ENCODE data around the gene DYNLT1.

DNA sequence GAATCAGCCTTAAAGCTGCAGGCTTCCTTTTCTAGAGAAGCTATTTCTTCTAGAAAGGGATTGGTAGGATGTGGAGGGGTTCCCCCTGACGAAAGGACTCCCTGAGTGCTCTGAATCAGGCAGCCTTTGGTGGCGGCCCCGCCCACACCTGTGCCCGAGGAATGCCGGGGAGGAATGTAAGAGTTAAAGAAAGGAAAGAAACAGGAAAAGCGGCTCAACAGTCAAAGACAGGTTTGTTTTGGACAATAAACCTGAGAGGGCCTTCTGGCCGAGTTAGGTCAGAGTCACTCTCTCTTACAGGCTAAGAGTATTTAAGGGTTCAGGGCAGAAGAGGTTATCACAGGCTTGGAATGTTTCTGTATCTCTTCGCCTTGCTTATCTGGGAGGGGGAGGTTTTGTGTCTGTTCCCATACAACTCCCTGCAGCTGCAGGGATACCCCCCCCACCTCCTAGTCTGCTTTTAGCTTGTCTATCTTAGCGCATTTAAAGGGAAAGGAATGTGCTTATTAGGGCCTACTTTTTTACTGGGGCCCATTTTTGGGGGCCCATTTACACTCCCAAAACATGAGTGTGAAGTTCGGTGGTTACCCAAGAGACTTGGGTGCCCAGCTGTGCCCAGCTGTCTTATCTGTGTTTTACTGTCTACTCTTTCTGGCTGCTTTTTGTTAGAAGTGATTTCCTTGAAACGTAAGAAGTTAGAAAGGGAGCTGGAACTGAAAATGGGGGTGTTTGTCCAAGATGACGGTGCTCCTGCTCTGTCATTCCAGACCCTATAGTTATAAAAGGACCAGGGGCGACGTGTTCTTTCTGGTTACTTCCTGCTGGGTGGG, 32.8 kb downstream of the DYNLT1 start:
- TF ChIP-seq, protein P1, sequence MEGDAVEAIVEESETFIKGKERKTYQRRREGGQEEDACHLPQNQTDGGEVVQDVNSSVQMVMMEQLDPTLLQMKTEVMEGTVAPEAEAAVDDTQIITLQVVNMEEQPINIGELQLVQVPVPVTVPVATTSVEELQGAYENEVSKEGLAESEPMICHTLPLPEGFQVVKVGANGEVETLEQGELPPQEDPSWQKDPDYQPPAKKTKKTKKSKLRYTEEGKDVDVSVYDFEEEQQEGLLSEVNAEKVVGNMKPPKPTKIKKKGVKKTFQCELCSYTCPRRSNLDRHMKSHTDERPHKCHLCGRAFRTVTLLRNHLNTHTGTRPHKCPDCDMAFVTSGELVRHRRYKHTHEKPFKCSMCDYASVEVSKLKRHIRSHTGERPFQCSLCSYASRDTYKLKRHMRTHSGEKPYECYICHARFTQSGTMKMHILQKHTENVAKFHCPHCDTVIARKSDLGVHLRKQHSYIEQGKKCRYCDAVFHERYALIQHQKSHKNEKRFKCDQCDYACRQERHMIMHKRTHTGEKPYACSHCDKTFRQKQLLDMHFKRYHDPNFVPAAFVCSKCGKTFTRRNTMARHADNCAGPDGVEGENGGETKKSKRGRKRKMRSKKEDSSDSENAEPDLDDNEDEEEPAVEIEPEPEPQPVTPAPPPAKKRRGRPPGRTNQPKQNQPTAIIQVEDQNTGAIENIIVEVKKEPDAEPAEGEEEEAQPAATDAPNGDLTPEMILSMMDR (IDR thresholded peaks at IDR 0.05 in 2 of 3, conservative IDR thresholded peaks at IDR 0.05 in 1 of 3; ENCODE audit: insufficient read depth in 2 of 3, low read depth in 1 of 3, low read length in 3 of 3): no peak
- no peak for TF ChIP-seq NCOR1 (IDR thresholded peaks at IDR 0.05)
- no peak for TF ChIP-seq LEF1 (IDR thresholded peaks at IDR 0.05)
- TF ChIP-seq SMAD3 (CRISPR knock-in tag; conservative IDR thresholded peaks at IDR 0.05): no peak
- TF ChIP-seq, protein P2, sequence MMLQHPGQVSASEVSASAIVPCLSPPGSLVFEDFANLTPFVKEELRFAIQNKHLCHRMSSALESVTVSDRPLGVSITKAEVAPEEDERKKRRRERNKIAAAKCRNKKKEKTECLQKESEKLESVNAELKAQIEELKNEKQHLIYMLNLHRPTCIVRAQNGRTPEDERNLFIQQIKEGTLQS (IDR thresholded peaks at IDR 0.05): no peak
- TF ChIP-seq, protein P2 (CRISPR knock-in tag; conservative IDR thresholded peaks at IDR 0.05): no peak
- no peak for TF ChIP-seq RFX5 (IDR thresholded peaks at IDR 0.05; ENCODE audit: low read depth, low read length)
- no peak for TF ChIP-seq HIVEP1 (CRISPR knock-in tag; IDR thresholded peaks at IDR 0.05)
- TF ChIP-seq ARID2 (IDR thresholded peaks at IDR 0.05): no peak
- no peak for TF ChIP-seq TBL1XR1 (IDR thresholded peaks at IDR 0.05; ENCODE audit: low read length in 2 of 2)
- no peak for TF ChIP-seq TRIM24 (IDR thresholded peaks at IDR 0.05)
- no peak for TF ChIP-seq MTF1 (CRISPR knock-in tag; IDR thresholded peaks at IDR 0.05; ENCODE audit: borderline replicate concordance)
- TF ChIP-seq SMC3 (conservative IDR thresholded peaks at IDR 0.05; ENCODE audit: insufficient read depth, low read depth, low read length): no peak
- no peak; the same call in 1 of the 2 replicates for TF ChIP-seq POLR2AphosphoS5 (IDR thresholded peaks at IDR 0.05; ENCODE audit: control insufficient read depth, insufficient read depth, low read depth, low read length)
- TF ChIP-seq BCL6 (CRISPR knock-in tag; IDR thresholded peaks at IDR 0.05): no peak
